HG03066 (cell line): ENCODE measurements around the gene CD300C.
"Not testable (repeated sequence)": the region's sequence is repeated elsewhere in the genome, so short reads cannot be mapped to it uniquely, and the experiment has no call there.

Source experiments
- ATAC-seq: cut with Tn5 transposase; IDR thresholded peaks from one replicate; pipeline ENCODE4 v1.9.1; 2021; ENCODE audit warnings: low read depth; ENCODE audit not compliant: unreplicated experiment

CD300C gene

GRCh38 chr17:74536890-74537289 lies 9.0 kb downstream of the CD300C start:
- ATAC-seq = no peak

GRCh38 chr17:74532115-74532514 lies 13.8 kb downstream of the CD300C start:
- ATAC-seq = peak; percentile 49

- ATAC-seq = no peak
These were observed 14.6 kb downstream of the CD300C start, which contains the start of gene CD300LB for GRCh38 chr17:74531231-74531761. Gene CD300LB, minus strand, starts transcription at chr17:74531475. Its CDS starts 125 bp downstream, at chr17:74531350.

- ATAC-seq = no peak
These were observed 15.1 kb downstream of the CD300C start for GRCh38 chr17:74530831-74531150.

- ATAC-seq = no peak
These were observed 16.7 kb downstream of the CD300C start for GRCh38 chr17:74529243-74529642.

- peak; percentile 70 for ATAC-seq
These were observed 17.3 kb downstream of the CD300C start for GRCh38 chr17:74528491-74529199.

GRCh38 chr17:74527756-74528155 lies 18.2 kb downstream of the CD300C start:
- no peak for ATAC-seq

- ATAC-seq = no peak
These were observed 18.8 kb downstream of the CD300C start for GRCh38 chr17:74527081-74527480.

- no peak for ATAC-seq
These were observed 19.2 kb downstream of the CD300C start for GRCh38 chr17:74526681-74527080.

GRCh38 chr17:74525781-74526288 lies 20.1 kb downstream of the CD300C start:
- ATAC-seq = no peak

GRCh38 chr17:74525465-74525725 lies 20.5 kb downstream of the CD300C start:
- no peak for ATAC-seq

GRCh38 chr17:74524653-74525464 lies 21.1 kb downstream of the CD300C start:
- ATAC-seq = no peak

GRCh38 chr17:74523308-74523707 lies 22.6 kb downstream of the CD300C start:
- no peak for ATAC-seq

- ATAC-seq = no peak
These were observed 23.4 kb downstream of the CD300C start for GRCh38 chr17:74522381-74523105.

GRCh38 chr17:74521701-74522201 lies 24.2 kb downstream of the CD300C start:
- ATAC-seq = no peak

GRCh38 chr17:74520790-74521480 lies 25.0 kb downstream of the CD300C start:
- ATAC-seq = no peak

GRCh38 chr17:74520016-74520434 lies 25.9 kb downstream of the CD300C start:
- ATAC-seq = no peak

GRCh38 chr17:74518413-74518981 lies 27.4 kb downstream of the CD300C start:
- not testable (repeated sequence) for ATAC-seq

- no peak for ATAC-seq
These were observed 29.2 kb downstream of the CD300C start for GRCh38 chr17:74516561-74517328.
